Lower leg skin (tissue), 4 donors: ENCODE measurements around the gene DLG2. TPM values are rescaled to one million over a fixed set of nuclear protein-coding genes. Genes with fewer than 3 reads are reported as not detected.

Experiments
- DNase-seq, 2 donors: peaks; one replicate each; pipeline ENCODE4 v3.0.0-alpha.2; 2019; ENCODE audit warnings: low spot score in 2 of 2
- H3K4me3 ChIP-seq: fragments of 200-600 bp; sonication (generic); 2 replicates; pipeline ENCODE4 v1.5.1; 2017; ENCODE audit warnings: mild to moderate bottlenecking, low read depth; ENCODE audit not compliant: poor library complexity, severe bottlenecking
- CTCF ChIP-seq, 3 donors: fragments of 450-650 bp; IDR thresholded peaks; one replicate each; pipeline ENCODE4 v1.5.1; 2016; ENCODE audit warnings: antibody characterized with exemption in 3 of 3, mild to moderate bottlenecking in 3 of 3, moderate library complexity in 2 of 3
- POLR2A ChIP-seq, 2 donors: fragments of 450-650 bp; IDR thresholded peaks; one replicate each; pipeline ENCODE4 v1.6.1; 2016 to 2017; ENCODE audit warnings: antibody characterized with exemption in 2 of 2, mild to moderate bottlenecking in 1 of 2, moderate library complexity in 1 of 2
- WGBS, 2 donors: methylation state at CpG; one replicate each; pipeline ENCODE4 v1.1.5; 2018; 5-methylcytosine and 5-hydroxymethylcytosine counted together
- intact Hi-C: fragments of 100-400 bp; cut with DNase I; formaldehyde crosslinking; loops from one replicate; pipeline ENCODE4 v1.15.0; 2023; ENCODE audit warnings: low total_unique reads
- total RNA-seq, 4 donors: library from RNA; depleted of rRNA; stranded (reverse); fragments of >200 nt; gene quantifications; one replicate each; pipeline ENCODE4 v1.1.0, GENCODE V29; 2016

Gene DLG2
- total RNA-seq, 4 donors from 2014 or later, result 37.6 to 68.3 (median 46.0) TPM

GRCh38 chr11:85313741-85314140 lies 313.4 kb downstream of the DLG2 start:
- no peak overlapping the region for H3K4me3 ChIP-seq
- TF ChIP-seq CTCF (IDR thresholded peaks at IDR 0.05), result no peak
- TF ChIP-seq POLR2A (IDR thresholded peaks at IDR 0.05), result no peak
- DNase-seq, result no peak
- intact Hi-C loops, result no loop called here

GRCh38 chr11:85310479-85310878 lies 316.7 kb downstream of the DLG2 start:
- intact Hi-C loops, result no loop called here
- TF ChIP-seq CTCF (IDR thresholded peaks at IDR 0.05) (no peak), POLR2A (IDR thresholded peaks at IDR 0.05) (no peak)
- 56 to 57% methylated on average over 2 of the region's 2 CpGs for WGBS, 2 donors
- H3K4me3 ChIP-seq, result no peak overlapping the region
- DNase-seq, result no peak

- no peak for TF ChIP-seq CTCF (IDR thresholded peaks at IDR 0.05)
- TF ChIP-seq POLR2A (IDR thresholded peaks at IDR 0.05), result no peak
- no peak for DNase-seq
- 39 to 51% methylated on average over 3 of the region's 3 CpGs for WGBS, 2 donors
- intact Hi-C loops, result no loop called here
- H3K4me3 ChIP-seq, result no peak overlapping the region
Observed at GRCh38 chr11:85307366-85307765, 319.8 kb downstream of the DLG2 start.

- TF ChIP-seq POLR2A (IDR thresholded peaks at IDR 0.05) (no peak), CTCF (IDR thresholded peaks at IDR 0.05) (no peak)
- WGBS, 2 donors, result 82 to 91% methylated on average over 1 of the region's 1 CpG
Observed at GRCh38 chr11:85301895-85302678, 325.1 kb downstream of the DLG2 start.

GRCh38 chr11:85299258-85299942 lies 327.7 kb downstream of the DLG2 start:
- TF ChIP-seq CTCF (IDR thresholded peaks at IDR 0.05), result no peak
- no peak for TF ChIP-seq POLR2A (IDR thresholded peaks at IDR 0.05)
- intact Hi-C loops, result no loop called here
- H3K4me3 ChIP-seq, result no peak overlapping the region
- WGBS, 2 donors, result 72 to 86% methylated on average over 1 of the region's 1 CpG
- no peak for DNase-seq

More at GRCh38 chr11:85301895-85302678, 325.1 kb downstream of the DLG2 start:
- no peak overlapping the region for H3K4me3 ChIP-seq
- intact Hi-C loops, result no loop called here
- DNase-seq, result no peak
